ENCODE data around the gene MATK.

MATK gene

GRCh38 chr19:3788996-3789778 is 3.0 kb upstream of the MATK start:
- no peak for FAIRE-seq

GRCh38 chr19:3785451-3785937 is 687 bp downstream of the MATK start:
- FAIRE-seq, result no peak

- no peak for FAIRE-seq
Observed at GRCh38 chr19:3784607-3785450, 1.4 kb downstream of the MATK start.

GRCh38 chr19:3783660-3784584 is 2.3 kb downstream of the MATK start:
- FAIRE-seq, result no peak

GRCh38 chr19:3782903-3783302 is 3.3 kb downstream of the MATK start:
- no peak for FAIRE-seq

- no peak for FAIRE-seq
Observed at GRCh38 chr19:3782330-3782729, 3.9 kb downstream of the MATK start.

- FAIRE-seq, result no peak
Observed at GRCh38 chr19:3781603-3782002, 4.6 kb downstream of the MATK start.

GRCh38 chr19:3780786-3781304 is 5.3 kb downstream of the MATK start:
- no peak for FAIRE-seq

- no peak for FAIRE-seq
Observed at GRCh38 chr19:3778899-3779723, 7.1 kb downstream of the MATK start.

- no peak for FAIRE-seq
Observed at GRCh38 chr19:3778104-3778867, 7.9 kb downstream of the MATK start.

GRCh38 chr19:3776479-3777040 is 9.6 kb downstream of the MATK start:
- FAIRE-seq, result no peak

GRCh38 chr19:3775831-3776230 is 10.3 kb downstream of the MATK start:
- FAIRE-seq, result no peak

GRCh38 chr19:3775374-3775711 is 10.8 kb downstream of the MATK start:
- no peak for FAIRE-seq

GRCh38 chr19:3774621-3775373 is 11.4 kb downstream of the MATK start:
- FAIRE-seq, result no peak

- no peak for FAIRE-seq
Observed at GRCh38 chr19:3773814-3774515, 12.2 kb downstream of the MATK start.

- no peak for FAIRE-seq
Observed at GRCh38 chr19:3771906-3772455, 14.2 kb downstream of the MATK start, which contains the start of gene RAX2. TSS of gene RAX2 (minus strand) at chr19:3772228. CDS start at chr19:3771742, 486 bp downstream.

GRCh38 chr19:3771000-3771905 is 14.9 kb downstream of the MATK start:
- no peak for FAIRE-seq

Measured in A204.1 (cell line).